ENCODE measurements around the gene POU4F2. TPM values are rescaled to one million over a fixed set of nuclear protein-coding genes. Genes with fewer than 3 reads are reported as not detected.

Gene POU4F2
- total and polyA plus RNA-seq, 7 experiments from 2014 or later: not detected

- Histone ChIP-seq H3K4me1 (ENCODE audit: control insufficient read depth in 2 of 2, insufficient read depth in 2 of 2, low read length in 2 of 2) (no peaks in the 10 kb centered on the region), H3K27ac (ENCODE audit: low read depth, low read length) (no peak overlapping the region), H3K27me3 (ENCODE audit: control insufficient read depth in 2 of 2, insufficient read depth in 2 of 2, low read length in 2 of 2) (peaks cover 0 to 30% of the 10 kb centered on the region in 2 donors), H3K36me3 (ENCODE audit: control insufficient read depth in 2 of 3, insufficient read depth in 3 of 3, low read length in 3 of 3) (no peaks in the 10 kb centered on the region), H3K9me3 (ENCODE audit: control insufficient read depth in 2 of 3, low read length in 3 of 3) (no peaks in the 10 kb centered on the region), H3K4me3 (ENCODE audit: low read length) (no peak overlapping the region)
- no peak overlapping the region for H3K4me3 Mint-ChIP-seq
- ChIA-PET CTCF (no interaction called here), POLR2A (no interaction called here)
- H3K27me3 Mint-ChIP-seq: peaks cover 79 to 85% (median 80%) of the 10 kb centered on the region in 5 donors
- no peak for ATAC-seq
- peaks cover 0 to 45% (median 8%) of the 10 kb centered on the region in 11 donors for H3K9me3 Mint-ChIP-seq
- DNase-seq: no peak
- H3K4me1 Mint-ChIP-seq: peaks cover 2 to 29% (median 17%) of the 10 kb centered on the region in 7 donors
- H3K27ac Mint-ChIP-seq: no peak overlapping the region
- intact Hi-C loops (cut with micrococcal nuclease): no loop called here
- peaks cover 0 to 5% (median 2%) of the 10 kb centered on the region in 5 donors for H3K36me3 Mint-ChIP-seq
Measured at GRCh38 chr4:146643812-146644401, 5.2 kb downstream of the POU4F2 start.

GRCh38 chr4:146645921-146646320, 7.2 kb downstream of the POU4F2 start:
- POLR2A ChIA-PET: no interaction called here
- CTCF ChIA-PET: no interaction called here
- peaks cover 0 to 21% of the 10 kb centered on the region in 2 donors for H3K27me3 ChIP-seq (ENCODE audit: control insufficient read depth in 2 of 2, insufficient read depth in 2 of 2, low read length in 2 of 2)
- intact Hi-C loops (cut with micrococcal nuclease): no loop called here
- DNase-seq (no peak), ATAC-seq (no peak)
- H3K4me3 Mint-ChIP-seq: no peak overlapping the region
- no peaks in the 10 kb centered on the region for H3K4me1 ChIP-seq (ENCODE audit: control insufficient read depth in 2 of 2, insufficient read depth in 2 of 2, low read length in 2 of 2)
- no peak overlapping the region for H3K4me3 ChIP-seq (ENCODE audit: low read length)
- H3K27ac Mint-ChIP-seq: no peak overlapping the region
- no peaks in the 10 kb centered on the region for H3K9me3 ChIP-seq (ENCODE audit: control insufficient read depth in 2 of 3, low read length in 3 of 3)
- peaks cover 78 to 88% (median 81%) of the 10 kb centered on the region in 5 donors for H3K27me3 Mint-ChIP-seq
- no peak overlapping the region for H3K27ac ChIP-seq (ENCODE audit: low read depth, low read length)
- H3K36me3 Mint-ChIP-seq: peaks cover 0 to 7% (median 2%) of the 10 kb centered on the region in 5 donors
- peaks cover 0 to 16% (median 5%) of the 10 kb centered on the region in 7 donors for H3K4me1 Mint-ChIP-seq
- H3K9me3 Mint-ChIP-seq: peaks cover 0 to 49% (median 11%) of the 10 kb centered on the region in 11 donors
- no peaks in the 10 kb centered on the region for H3K36me3 ChIP-seq (ENCODE audit: control insufficient read depth in 2 of 3, insufficient read depth in 3 of 3, low read length in 3 of 3)

GRCh38 chr4:146646593-146647325, 8.1 kb downstream of the POU4F2 start:
- no peak for DNase-seq
- Mint-ChIP-seq H3K36me3 (peaks cover 0 to 7% (median 0%) of the 10 kb centered on the region in 5 donors), H3K4me1 (peaks cover 0 to 10% (median 5%) of the 10 kb centered on the region in 7 donors), H3K27ac (no peak overlapping the region), H3K9me3 (peaks cover 0 to 44% (median 8%) of the 10 kb centered on the region in 11 donors), H3K27me3 (peaks cover 81 to 86% (median 82%) of the 10 kb centered on the region in 5 donors), H3K4me3 (no peak overlapping the region)
- no peak for ATAC-seq
- CTCF ChIA-PET: no interaction called here
- POLR2A ChIA-PET: no interaction called here
- Histone ChIP-seq H3K27ac (ENCODE audit: low read depth, low read length) (no peak overlapping the region), H3K36me3 (ENCODE audit: control insufficient read depth in 2 of 3, insufficient read depth in 3 of 3, low read length in 3 of 3) (no peaks in the 10 kb centered on the region), H3K4me1 (ENCODE audit: control insufficient read depth in 2 of 2, insufficient read depth in 2 of 2, low read length in 2 of 2) (no peaks in the 10 kb centered on the region), H3K9me3 (ENCODE audit: control insufficient read depth in 2 of 3, low read length in 3 of 3) (no peaks in the 10 kb centered on the region), H3K4me3 (ENCODE audit: low read length) (no peak overlapping the region), H3K27me3 (ENCODE audit: control insufficient read depth in 2 of 2, insufficient read depth in 2 of 2, low read length in 2 of 2) (peaks cover 0 to 24% of the 10 kb centered on the region in 2 donors)
- intact Hi-C loops (cut with micrococcal nuclease): no loop called here

GRCh38 chr4:146647615-146648460, 9.1 kb downstream of the POU4F2 start:
- H3K27ac Mint-ChIP-seq: no peak overlapping the region
- no peak overlapping the region for H3K4me3 Mint-ChIP-seq
- H3K9me3 Mint-ChIP-seq: peaks cover 0 to 35% (median 9%) of the 10 kb centered on the region in 11 donors
- Histone ChIP-seq H3K27ac (ENCODE audit: low read depth, low read length) (no peak overlapping the region), H3K4me1 (ENCODE audit: control insufficient read depth in 2 of 2, insufficient read depth in 2 of 2, low read length in 2 of 2) (no peaks in the 10 kb centered on the region), H3K4me3 (ENCODE audit: low read length) (no peak overlapping the region), H3K9me3 (ENCODE audit: control insufficient read depth in 2 of 3, low read length in 3 of 3) (no peaks in the 10 kb centered on the region), H3K27me3 (ENCODE audit: control insufficient read depth in 2 of 2, insufficient read depth in 2 of 2, low read length in 2 of 2) (peaks cover 0 to 24% of the 10 kb centered on the region in 2 donors), H3K36me3 (ENCODE audit: control insufficient read depth in 2 of 3, insufficient read depth in 3 of 3, low read length in 3 of 3) (no peaks in the 10 kb centered on the region)
- intact Hi-C loops (cut with micrococcal nuclease): no loop called here
- ChIA-PET CTCF (no interaction called here), POLR2A (no interaction called here)
- H3K36me3 Mint-ChIP-seq: peaks cover 0 to 7% (median 0%) of the 10 kb centered on the region in 5 donors
- DNase-seq (no peak), ATAC-seq (no peak)
- H3K4me1 Mint-ChIP-seq: peaks cover 0 to 10% (median 5%) of the 10 kb centered on the region in 7 donors
- peaks cover 80 to 85% (median 83%) of the 10 kb centered on the region in 5 donors for H3K27me3 Mint-ChIP-seq

GRCh38 chr4:146648461-146648783, 9.7 kb downstream of the POU4F2 start:
- DNase-seq (no peak), ATAC-seq (no peak)
- H3K4me1 Mint-ChIP-seq: peaks cover 0 to 12% (median 5%) of the 10 kb centered on the region in 7 donors
- Histone ChIP-seq H3K36me3 (ENCODE audit: control insufficient read depth in 2 of 3, insufficient read depth in 3 of 3, low read length in 3 of 3) (no peaks in the 10 kb centered on the region), H3K27ac (ENCODE audit: low read depth, low read length) (no peak overlapping the region), H3K4me1 (ENCODE audit: control insufficient read depth in 2 of 2, insufficient read depth in 2 of 2, low read length in 2 of 2) (no peaks in the 10 kb centered on the region), H3K27me3 (ENCODE audit: control insufficient read depth in 2 of 2, insufficient read depth in 2 of 2, low read length in 2 of 2) (peaks cover 0 to 20% of the 10 kb centered on the region in 2 donors), H3K4me3 (ENCODE audit: low read length) (no peak overlapping the region), H3K9me3 (ENCODE audit: control insufficient read depth in 2 of 3, low read length in 3 of 3) (no peaks in the 10 kb centered on the region)
- ChIA-PET POLR2A (no interaction called here), CTCF (no interaction called here)
- peaks cover 0 to 29% (median 8%) of the 10 kb centered on the region in 11 donors for H3K9me3 Mint-ChIP-seq
- peaks cover 0 to 7% (median 0%) of the 10 kb centered on the region in 5 donors for H3K36me3 Mint-ChIP-seq
- intact Hi-C loops (cut with micrococcal nuclease): no loop called here
- no peak overlapping the region for H3K27ac Mint-ChIP-seq
- H3K27me3 Mint-ChIP-seq: peaks cover 80 to 86% (median 83%) of the 10 kb centered on the region in 5 donors
- no peak overlapping the region for H3K4me3 Mint-ChIP-seq

GRCh38 chr4:146649232-146649631, 10.5 kb downstream of the POU4F2 start:
- Mint-ChIP-seq H3K36me3 (peaks cover 0 to 7% (median 0%) of the 10 kb centered on the region in 5 donors), H3K9me3 (peaks cover 0 to 22% (median 7%) of the 10 kb centered on the region in 11 donors), H3K4me1 (peaks cover under 1 to 20% (median 6%) of the 10 kb centered on the region in 7 donors), H3K27ac (no peak overlapping the region), H3K4me3 (no peak overlapping the region), H3K27me3 (peaks cover 80 to 87% (median 85%) of the 10 kb centered on the region in 5 donors)
- no peak for ATAC-seq
- intact Hi-C loops (cut with micrococcal nuclease): no loop called here
- no peaks in the 10 kb centered on the region for H3K9me3 ChIP-seq (ENCODE audit: control insufficient read depth in 2 of 3, low read length in 3 of 3)
- no peaks in the 10 kb centered on the region for H3K36me3 ChIP-seq (ENCODE audit: control insufficient read depth in 2 of 3, insufficient read depth in 3 of 3, low read length in 3 of 3)
- peaks cover 0 to 15% of the 10 kb centered on the region in 2 donors for H3K27me3 ChIP-seq (ENCODE audit: control insufficient read depth in 2 of 2, insufficient read depth in 2 of 2, low read length in 2 of 2)
- POLR2A ChIA-PET: no interaction called here
- H3K4me1 ChIP-seq (ENCODE audit: control insufficient read depth in 2 of 2, insufficient read depth in 2 of 2, low read length in 2 of 2): no peaks in the 10 kb centered on the region
- H3K27ac ChIP-seq (ENCODE audit: low read depth, low read length): no peak overlapping the region
- DNase-seq: no peak
- CTCF ChIA-PET: no interaction called here
- H3K4me3 ChIP-seq (ENCODE audit: low read length): no peak overlapping the region

Data from naive thymus-derived CD4-positive, alpha-beta T cell (primary cell).